ENCODE data around the gene PORCN.

GRCh38 chrX:48505481-48505880 lies 3.3 kb upstream of the PORCN start:
- TF ChIP-seq CTCF (IDR thresholded peaks at IDR 0.05), result no peak
- TF ChIP-seq EP300 (IDR thresholded peaks at IDR 0.05), result no peak

Data from ovary (tissue), 3 donors.